RKO (cell line): ENCODE data around the gene TAS2R19.
"Not testable (repeated sequence)": the region's sequence is repeated elsewhere in the genome, so short reads cannot be mapped to it uniquely, and the experiment has no call there.

Source experiments
- DNase-seq: peaks from one replicate; pipeline ENCODE4 v3.0.0-alpha.2; 2016; ENCODE audit warnings: low spot score

TAS2R19 gene, protein sequence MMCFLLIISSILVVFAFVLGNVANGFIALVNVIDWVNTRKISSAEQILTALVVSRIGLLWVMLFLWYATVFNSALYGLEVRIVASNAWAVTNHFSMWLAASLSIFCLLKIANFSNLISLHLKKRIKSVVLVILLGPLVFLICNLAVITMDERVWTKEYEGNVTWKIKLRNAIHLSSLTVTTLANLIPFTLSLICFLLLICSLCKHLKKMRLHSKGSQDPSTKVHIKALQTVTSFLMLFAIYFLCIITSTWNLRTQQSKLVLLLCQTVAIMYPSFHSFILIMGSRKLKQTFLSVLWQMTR

DNA sequence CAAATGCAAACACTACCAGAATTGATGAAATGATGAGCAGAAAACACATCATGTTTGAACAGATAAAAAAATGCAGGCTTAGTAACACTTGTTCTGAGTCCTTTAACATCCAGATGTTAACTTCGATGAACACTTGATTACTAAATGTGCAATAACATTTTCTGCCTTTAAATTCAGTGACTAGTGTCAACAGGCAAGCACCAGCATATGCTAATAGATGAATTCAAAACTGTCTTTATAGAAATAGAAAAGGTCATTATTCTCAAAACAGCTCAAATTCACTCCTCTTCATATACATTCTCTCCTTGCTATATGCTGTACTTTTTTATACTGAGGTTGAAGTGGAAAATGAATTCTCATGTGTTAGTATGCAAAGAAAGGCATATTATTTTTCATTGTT, at the start of gene TAS2R19:
TSS of gene TAS2R19 (minus strand) at position 101 of the 400 bp plus-strand sequence. CDS start at position 52, 49 bp downstream.
- DNase-seq: no peak

DNA sequence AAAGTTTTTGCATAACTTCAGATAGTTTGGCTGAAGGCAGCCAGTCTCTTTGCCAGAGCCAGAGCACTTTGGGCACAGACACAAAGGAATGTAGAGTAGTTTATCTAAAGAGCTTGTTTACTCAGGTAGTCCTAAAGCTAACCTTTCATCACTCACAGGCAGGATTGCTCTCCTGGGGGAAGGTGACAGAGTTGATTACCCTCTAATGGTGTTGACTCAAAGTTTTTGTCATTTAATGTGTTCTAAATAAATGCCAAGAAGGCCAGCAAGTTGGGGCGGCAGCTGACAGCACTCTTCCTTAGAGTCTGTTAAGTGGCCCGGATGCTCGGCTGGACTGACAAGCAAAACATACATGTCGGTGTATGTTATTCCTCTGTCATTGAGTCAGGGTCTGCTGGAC, 49.0 kb upstream of the TAS2R19 start:
- DNase-seq: no peak

DNA sequence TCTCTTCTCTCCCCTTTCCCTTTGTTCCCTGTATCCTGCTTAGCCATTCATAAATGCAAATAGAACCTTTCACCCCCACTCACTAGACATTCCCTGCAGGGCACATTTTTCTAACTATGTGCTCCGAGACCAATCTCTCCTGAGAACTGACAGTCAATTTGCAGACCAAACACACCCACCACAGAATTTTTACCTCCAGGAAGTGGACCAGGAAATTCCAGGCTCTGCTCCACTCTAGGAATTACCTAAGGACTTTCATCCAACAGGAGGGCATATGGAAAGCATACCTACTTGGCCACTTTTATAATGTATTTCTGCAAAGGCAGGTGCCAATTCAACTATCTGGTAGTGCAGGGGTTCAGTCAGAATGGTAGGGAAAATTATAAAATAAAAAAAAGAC, 48.6 kb upstream of the TAS2R19 start:
- no peak for DNase-seq

DNA sequence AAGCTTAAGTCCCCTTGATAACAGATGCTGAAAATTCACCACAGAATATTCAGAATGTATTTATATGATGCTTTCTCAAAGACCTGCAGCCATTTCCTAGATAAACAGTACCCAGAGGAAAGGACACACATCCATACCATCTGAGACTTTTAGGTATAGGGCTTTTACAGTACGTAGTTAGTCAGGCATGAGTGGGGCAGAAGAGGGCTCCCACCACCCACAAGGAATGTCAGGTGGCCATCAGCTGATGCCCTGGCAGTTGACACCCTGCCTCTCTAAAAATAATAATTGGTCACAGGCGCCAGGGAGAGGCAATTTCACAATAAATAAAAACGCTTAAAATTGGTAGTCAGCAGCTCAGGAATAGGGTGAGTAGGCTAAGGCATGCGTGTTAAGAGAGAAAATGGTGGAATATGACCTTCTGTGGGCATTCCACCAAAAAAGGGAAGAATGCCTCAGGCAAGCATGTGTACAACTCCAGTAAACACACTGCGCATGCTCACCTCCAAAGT, 47.5 kb upstream of the TAS2R19 start:
- DNase-seq: no peak

DNA sequence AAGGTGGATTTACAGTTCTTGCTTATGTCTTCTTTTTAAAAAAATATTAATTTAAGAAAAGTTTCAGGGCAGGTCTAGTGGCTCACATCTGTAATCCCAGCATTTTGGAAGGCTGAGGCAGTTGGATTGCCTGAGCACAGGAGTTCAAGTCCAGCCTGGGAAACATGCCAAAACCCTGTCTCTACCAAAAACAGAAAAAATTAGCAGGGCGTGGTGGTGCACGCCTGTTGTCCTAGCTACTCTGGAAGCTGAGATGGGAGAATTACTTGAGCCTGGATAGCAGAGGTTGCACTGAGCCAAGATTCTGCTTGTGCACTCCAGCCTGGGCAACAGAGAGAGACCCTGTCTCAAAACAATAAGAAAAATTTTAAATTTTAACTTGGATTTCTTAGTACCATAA, 45.1 kb upstream of the TAS2R19 start:
- no peak for DNase-seq

DNA sequence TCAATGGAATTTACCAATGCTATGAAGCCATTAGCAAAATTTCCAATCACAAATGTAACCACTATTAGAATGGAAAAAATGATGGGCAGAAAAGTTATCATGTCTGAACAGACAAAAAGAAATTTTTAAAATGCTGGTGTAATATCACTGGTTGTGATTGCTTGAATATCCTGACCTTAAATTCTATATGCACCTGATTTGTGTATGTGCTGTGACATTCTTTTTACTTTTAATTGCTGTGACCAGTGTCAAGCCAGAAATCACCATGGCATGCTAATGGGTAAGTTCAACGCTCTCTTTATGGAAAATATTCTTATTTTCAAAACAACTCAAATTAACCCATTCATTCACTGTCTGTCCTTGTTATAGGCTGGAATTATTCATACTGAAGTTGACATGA, 39.8 kb upstream of the TAS2R19 start, which contains the start of gene TAS2R46:
TSS of gene TAS2R46 (minus strand) at position 101 of the 400 bp plus-strand sequence. CDS start at position 101, 0 bp downstream.
- DNase-seq: not testable (repeated sequence)

DNA sequence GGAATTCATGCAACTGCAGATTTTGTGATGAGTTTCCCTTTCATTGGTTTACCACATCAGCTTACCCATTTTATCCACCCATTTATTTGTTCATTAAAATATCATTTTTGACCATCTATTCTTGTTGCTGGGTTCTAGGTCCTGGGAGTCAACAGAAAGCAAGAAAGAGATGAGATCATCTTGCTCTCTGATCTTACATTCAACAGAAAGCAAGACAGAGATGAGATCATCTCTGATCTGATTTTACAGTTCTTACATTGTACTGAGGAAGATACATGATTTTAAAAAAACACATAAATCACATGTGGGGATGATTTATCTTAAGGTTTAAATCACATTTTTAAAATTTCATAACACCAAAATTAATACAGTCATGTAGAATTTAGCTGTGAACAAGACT, 37.4 kb upstream of the TAS2R19 start:
- peak; percentile 3 for DNase-seq

DNA sequence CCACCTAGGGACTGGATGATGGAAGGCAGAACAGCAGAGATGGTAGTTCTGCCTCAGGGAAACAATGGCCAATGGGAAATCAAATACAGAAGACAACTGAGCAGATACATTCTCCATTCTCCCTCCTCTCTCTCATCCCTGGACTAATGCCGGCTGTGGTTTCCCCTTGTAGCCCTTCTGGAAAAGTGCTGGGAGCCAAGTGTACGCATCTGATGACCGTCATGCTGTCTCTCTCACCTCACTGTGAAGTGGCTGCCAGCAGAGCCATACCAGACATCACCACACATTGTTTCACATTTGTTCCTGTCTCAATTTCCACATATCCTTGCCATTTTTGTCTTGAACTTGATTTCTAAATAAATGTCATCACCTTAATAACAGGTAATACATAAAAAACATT, 36.6 kb upstream of the TAS2R19 start:
- no peak for DNase-seq

DNA sequence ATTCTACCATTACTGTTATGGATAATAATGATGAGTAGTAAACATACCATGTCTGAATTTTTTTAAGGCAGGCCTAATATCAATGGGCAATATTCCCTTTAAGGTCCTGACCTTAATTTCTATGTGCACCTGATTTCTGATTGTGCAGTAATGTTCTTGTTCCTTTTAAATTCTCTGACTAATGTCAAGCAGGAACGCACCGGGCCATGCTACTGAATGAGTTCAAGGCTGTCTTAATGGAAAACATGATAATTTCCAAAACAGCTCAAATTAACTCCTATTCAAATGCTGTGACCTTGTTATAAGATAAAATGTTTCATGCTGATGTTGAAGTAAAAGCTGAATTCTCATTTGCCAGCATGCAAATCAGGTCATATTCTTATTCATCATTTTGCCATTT, 32.9 kb upstream of the TAS2R19 start:
- no peak for DNase-seq

DNA sequence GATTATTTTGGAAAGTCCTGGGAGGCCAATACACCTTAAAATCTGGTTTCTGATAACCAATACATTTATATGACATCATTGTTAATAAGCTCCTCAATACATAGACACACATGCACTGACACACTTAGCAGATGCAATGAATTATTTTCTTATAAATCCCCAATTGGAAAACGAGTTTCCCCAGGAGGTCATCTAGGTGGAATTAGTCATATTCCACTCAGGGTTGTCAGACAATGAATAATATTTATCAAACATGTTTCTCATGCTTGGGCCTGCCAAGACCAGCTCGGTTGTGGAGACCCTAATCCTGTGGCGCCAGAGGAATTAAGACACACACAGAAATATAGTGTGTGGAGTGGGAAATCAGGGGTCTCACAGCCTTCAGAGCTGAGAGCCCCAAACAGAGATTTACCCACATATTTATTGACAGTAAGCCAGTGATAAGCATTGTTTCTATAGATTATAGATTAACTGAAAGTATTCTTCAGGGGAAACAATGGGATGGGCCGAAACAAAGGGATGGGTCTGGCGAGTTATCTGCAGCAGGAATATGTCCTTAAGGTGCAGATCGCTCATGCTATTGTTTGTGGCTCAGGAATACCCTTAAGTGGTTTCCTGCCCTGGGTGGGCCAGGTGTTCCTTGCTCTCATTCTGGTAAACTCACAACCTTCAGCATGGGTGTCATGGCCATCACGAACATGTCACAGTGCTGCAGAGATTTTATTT, 27.5 kb upstream of the TAS2R19 start:
- not testable (repeated sequence) for DNase-seq

DNA sequence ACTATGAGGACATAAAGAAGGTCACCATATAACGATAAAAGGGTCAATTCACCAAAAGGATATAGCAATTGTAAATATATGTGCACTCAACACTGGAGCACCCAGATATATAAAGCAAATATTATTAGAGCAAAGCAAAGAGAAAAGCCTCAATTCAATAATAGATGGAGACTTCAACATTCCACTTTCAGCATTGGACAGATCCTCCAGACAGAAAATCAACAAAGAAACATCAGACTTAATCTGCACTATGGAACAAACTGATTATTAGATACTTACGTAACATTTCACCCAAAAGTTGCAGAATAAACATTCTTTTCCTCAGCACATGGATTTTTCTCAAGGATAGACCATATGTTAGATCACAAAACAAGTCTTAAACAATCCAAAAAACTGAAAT, 18.9 kb upstream of the TAS2R19 start:
- DNase-seq: not testable (repeated sequence)

DNA sequence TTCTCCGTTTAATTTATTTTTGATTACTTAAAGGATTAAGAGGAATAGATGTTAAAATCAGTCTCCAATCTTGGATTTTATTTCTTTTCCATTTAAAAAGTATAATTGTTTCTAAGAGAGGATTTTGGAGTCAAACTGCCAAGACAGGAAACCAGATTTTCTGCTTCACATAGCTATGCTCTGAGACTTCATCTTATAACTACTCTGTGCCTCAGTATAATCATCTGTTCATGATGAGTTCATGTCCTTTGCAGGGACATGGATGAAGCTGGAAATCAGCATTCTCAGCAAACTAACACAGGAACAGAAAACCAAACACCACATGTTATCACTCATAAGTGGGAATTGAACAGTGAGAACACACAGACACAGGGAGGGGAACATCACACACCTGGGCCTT, 17.7 kb upstream of the TAS2R19 start:
- no peak for DNase-seq

DNA sequence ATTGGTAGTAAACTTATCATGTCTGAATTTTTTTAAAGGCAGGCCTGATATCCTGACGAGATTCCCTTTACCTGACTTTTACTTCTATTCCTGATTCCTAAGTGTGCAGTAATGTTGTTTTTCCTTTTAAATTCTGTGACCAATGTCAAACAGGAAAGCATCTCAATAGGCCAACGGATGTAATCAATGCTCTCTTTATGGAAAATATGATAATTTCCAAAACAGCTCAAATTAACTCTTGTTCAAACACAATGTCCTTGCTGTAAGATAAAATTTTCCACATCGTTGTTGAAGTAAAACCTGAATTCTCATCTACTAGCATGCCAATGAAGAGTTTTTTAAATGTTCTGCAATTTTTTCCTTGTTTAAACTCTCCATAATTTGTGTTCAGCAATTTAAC, 16.8 kb upstream of the TAS2R19 start:
- DNase-seq: no peak

DNA sequence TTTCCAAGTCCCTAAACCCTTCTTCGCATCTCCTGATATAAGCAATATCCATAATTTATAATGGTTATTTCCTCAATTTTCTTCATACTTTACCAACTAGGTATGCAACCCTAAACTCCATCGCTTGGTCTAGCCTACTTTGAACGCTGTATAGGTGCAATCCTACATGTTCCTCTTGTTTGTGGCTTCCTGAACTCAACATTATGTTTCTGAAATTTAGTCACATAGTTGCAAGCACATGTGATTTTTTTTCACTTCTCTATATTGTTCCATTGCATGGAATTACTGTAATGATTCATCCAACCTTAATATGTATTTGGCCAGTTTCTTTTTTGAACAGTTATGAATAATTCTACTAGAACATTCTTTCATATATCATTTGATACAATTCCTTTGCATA, 11.5 kb upstream of the TAS2R19 start:
- not testable (repeated sequence) for DNase-seq

DNA sequence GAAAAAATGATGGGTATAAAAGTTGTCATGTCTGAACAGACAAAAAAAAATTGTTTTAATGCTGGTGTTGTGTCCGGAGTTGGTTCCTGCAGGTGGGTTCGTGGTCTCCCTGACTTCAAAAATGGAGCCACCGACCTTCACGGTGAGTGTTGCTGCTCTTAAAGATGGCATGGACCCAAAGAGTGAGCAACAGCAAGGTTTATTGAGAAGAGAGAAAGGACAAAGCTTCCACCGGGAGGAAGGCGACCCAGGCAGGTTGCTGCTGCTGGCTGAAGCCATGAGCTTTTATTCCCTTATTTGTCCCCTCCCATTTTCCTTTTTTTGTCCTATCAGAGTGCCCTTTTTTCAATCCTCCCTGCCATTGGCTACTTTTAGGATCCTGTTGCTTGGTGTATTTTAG, 8.9 kb upstream of the TAS2R19 start, which contains the start of gene TAS2R31:
TSS of gene TAS2R31 (minus strand) at position 101 of the 400 bp plus-strand sequence. CDS start at position 29, 72 bp downstream.
- no peak for DNase-seq

DNA sequence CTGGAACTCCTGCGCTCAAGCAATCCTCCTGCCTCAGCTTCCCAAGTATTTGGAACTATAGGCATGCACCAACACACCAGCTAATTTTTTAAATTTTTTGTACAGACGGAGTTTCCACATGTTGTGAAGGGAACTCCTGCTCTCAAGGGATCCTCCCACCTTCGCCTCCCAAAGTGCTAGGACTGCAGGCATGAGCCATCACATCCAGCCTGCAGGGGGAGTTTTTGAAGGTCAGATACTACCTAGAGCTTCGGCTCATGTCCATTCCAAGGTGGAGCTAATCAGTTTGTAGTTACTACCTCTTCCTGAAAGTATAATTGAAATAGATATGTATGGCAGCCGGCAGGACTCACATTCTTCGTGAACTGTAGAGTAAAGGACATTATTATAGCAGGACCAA, 3.7 kb upstream of the TAS2R19 start:
- no peak for DNase-seq

DNA sequence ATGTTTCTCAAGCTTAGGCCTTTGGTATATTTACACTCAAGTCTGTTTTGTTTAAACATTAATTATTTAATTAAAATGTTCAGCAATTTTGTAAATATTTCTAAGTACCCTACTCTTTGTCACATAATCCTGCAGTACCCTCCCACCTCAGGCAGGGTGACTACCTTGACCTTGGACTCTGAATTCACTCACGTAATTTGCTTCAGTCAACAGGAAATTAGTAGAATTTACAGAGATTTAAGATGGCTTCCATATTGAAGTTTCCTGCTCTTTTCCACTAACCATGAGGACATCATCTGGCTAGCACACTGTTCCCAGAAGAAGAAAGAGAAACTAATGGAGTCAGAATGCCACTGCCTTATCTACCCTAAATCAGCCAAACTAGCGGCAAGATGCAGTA, 967 bp upstream of the TAS2R19 start:
- DNase-seq: no peak

DNA sequence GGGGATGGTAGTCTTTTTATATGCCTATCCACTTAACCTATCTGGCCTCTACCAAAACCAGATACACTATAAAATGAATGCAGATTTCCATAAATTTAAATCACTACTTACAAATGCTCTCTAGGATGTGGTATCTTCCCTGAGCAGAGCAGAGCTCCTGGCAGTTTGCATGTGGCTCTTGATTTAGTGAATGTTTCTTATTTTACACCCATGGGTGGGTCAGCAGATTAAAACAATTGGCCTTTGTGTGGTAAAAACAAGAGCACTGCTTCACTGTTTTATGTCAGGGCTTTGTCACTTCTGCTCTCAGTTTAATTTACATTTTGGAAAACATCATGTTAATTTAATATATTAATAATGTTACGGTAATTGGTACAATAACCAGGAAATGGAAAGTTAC, 5.5 kb downstream of the TAS2R19 start:
- DNase-seq: no peak

DNA sequence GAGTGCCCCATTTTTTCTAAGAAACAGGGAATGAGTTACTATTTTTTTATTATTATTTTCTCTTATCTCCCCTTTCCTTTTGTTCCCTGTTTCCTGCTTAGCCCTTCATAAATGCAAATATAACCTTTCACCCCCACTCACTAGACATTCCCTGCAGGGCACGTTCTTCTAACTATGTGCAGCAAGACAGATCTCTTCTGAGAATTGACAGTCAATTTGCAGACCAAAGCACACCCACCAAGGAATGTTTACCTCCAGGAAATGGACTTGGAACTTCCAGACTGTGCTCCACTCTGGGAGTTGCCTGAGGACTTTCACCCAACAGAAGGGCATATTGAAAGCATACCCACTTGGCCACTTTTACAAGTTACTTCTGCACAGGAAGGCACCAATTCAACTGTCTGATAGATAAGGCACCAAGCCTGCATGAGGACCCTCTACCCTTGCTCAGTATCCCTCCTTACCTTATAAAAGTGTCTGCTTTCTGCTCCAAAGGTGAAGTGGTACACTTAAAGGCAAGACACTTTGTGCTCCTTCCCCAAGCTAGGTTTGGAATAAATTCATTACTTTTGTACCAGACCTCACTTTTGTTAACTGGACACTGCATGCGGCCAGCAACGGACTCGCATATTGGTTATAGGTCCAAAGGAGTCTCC, 6.5 kb downstream of the TAS2R19 start:
- no peak for DNase-seq

DNA sequence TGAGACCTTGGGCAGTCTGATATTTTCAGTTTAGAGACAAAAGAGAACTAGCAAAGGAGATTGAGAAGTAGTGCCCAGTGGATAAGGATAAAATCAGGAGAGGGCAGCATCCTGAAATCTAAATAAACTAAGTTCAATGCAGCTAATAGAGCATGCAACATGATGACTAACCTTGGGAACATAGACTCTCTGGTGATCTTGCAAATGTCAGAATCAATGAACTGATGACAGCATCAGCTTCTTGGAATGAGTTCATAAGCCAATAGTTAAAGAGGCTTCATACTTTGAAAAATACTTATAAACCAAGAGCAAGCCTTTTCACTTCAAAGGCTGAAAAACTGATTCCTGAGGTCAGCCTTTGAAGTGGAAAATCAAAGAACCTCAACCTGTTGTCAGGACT, 8.2 kb downstream of the TAS2R19 start:
- no peak for DNase-seq

DNA sequence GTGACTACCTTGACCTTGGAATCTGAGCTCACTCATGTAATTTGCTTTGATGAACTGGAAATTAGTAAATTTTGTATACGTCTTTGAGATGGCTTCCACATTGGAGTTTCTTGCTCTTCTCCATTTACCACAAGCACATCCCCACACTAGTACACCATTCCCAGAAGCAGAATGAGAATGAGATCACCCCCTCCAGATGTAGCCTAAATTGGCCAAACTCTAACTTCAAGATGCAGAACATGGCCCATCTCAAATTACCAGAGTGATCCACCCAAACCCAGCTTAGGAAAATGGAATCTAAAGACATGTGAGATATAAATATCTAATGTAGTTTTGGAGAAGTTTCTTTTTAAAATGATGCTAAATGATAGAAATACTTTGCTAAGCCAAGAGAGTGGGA, 14.8 kb downstream of the TAS2R19 start:
- DNase-seq: no peak

DNA sequence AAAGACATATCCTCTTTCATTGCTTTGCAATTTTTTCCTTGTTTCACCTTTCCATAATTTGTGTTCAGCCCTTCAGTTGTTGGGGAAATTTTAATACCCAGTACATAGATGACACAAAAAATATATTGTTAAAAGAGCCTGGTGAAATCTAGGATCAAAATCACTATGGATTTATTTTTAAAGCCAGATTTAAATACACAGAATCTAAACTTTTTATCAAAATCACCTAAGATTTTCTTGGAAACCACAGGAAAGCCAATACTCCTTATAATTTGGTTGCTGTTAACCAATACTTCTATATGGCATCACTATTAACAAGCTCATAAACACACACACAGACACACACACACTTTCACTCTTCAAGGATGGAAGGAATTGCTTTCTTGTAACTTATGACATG, 24.2 kb downstream of the TAS2R19 start, which contains the start of gene TAS2R20:
TSS of gene TAS2R20 (minus strand) at position 101 of the 400 bp plus-strand sequence. CDS start 429 bp downstream, outside the sequence.
- DNase-seq: no peak

DNA sequence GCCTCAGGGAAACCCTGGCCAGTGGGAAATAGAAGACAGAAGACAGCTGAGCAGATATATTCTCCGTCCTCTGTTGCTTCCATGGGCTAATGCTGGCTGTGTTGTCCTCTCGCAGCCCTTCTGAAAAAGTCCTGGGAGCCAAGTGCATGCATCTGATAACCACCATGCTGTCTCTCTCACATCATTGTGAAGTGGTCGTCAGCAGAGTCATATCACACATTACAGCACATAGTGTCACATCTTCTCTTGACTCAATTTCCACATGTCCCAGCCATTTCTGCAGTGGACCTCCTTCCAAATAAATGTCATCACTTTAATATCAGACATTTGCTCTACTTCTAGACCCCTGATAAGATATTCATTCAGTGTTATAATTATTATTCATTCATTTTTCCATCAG, 28.1 kb downstream of the TAS2R19 start:
- no peak for DNase-seq
